ENCODE results near the gene GMDS.

The GMDS gene

DNA sequence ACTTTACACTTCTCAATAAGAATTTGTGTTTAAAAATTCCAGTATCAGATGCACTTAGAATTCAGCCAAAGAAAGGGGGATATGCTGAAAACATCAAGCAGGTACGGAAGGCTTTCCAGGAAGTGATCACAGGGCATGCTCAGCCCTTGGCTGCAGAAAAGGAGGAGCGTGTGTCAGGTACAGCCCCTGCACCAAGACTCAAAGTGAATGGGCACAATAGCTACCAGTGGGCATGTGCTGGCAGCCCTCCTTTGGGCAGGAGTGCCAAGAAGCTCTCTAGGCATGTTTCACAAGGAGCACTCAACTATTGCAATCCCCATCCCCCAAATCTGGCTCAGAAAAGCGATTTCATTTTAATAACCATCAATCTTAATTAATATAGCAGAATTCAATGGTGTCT lies 298.8 kb downstream of the GMDS start:
- ATAC-seq (ENCODE audit: insufficient read depth, low read depth) (no peak), DNase-seq (no peak)
- Histone ChIP-seq H4K20me1 (ENCODE audit: insufficient read depth, low read length) (no peaks in the 10 kb centered on the region), H2AFZ (ENCODE audit: low read depth, low read length) (no peak overlapping the region), H3K9me3 (ENCODE audit: insufficient read depth, low read length, severe bottlenecking) (no peaks in the 10 kb centered on the region), H3K79me2 (ENCODE audit: insufficient read depth, low read length) (no peaks in the 10 kb centered on the region), H3K36me3 (ENCODE audit: insufficient read depth, low read length) (no peaks in the 10 kb centered on the region), H3K27ac (ENCODE audit: low read length) (no peak overlapping the region), H3K9ac (ENCODE audit: low read depth, low read length) (no peak overlapping the region), H3K4me3 (ENCODE audit: low read depth in 1 of 2, low read length in 2 of 2) (no peak overlapping the region), H3K27me3 (ENCODE audit: insufficient read depth, low read length, poor library complexity) (no peaks in the 10 kb centered on the region), H3K4me1 (ENCODE audit: insufficient read depth, low read length) (no peaks in the 10 kb centered on the region), H3K4me2 (ENCODE audit: insufficient read depth, low read length) (no peak overlapping the region)
- TF ChIP-seq EZH2 (IDR thresholded peaks at IDR 0.05; ENCODE audit: borderline replicate concordance, low read depth, low read length, severe bottlenecking): no peak
- TF ChIP-seq, protein P1, sequence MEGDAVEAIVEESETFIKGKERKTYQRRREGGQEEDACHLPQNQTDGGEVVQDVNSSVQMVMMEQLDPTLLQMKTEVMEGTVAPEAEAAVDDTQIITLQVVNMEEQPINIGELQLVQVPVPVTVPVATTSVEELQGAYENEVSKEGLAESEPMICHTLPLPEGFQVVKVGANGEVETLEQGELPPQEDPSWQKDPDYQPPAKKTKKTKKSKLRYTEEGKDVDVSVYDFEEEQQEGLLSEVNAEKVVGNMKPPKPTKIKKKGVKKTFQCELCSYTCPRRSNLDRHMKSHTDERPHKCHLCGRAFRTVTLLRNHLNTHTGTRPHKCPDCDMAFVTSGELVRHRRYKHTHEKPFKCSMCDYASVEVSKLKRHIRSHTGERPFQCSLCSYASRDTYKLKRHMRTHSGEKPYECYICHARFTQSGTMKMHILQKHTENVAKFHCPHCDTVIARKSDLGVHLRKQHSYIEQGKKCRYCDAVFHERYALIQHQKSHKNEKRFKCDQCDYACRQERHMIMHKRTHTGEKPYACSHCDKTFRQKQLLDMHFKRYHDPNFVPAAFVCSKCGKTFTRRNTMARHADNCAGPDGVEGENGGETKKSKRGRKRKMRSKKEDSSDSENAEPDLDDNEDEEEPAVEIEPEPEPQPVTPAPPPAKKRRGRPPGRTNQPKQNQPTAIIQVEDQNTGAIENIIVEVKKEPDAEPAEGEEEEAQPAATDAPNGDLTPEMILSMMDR (IDR thresholded peaks at IDR 0.05; ENCODE audit: borderline replicate concordance, extremely low read depth, low read length, poor library complexity, severe bottlenecking): no peak

DNA sequence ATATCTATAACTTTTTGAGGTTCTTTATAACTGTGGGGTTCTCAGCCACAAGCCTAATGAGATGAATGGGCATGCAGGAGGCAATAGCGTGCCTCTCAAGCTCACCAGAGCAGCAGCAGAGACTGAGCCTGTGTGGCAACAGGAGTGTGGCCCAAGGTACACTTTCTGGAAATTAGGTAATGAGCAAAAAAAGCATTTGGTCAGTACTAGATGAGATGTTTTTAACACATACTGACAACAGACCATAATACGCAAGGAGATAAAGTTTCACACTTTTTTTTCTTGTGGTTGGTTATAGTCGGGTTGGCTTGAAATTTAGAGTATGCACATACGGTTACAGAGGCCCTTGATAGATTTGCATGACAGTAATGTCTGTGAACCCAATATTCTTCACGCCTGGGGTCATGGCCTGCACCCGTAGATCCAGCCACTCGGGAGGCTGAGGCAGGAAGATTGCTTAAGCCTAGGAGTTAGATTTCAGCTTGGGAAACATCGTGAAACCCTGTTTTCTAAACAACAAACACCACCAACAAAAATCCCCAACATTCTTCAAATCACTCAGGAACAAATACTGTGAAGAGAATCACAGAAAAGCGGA lies 300.1 kb downstream of the GMDS start:
- DNase-seq (no peak), ATAC-seq (ENCODE audit: insufficient read depth, low read depth) (no peak)
- Histone ChIP-seq H3K4me3 (ENCODE audit: low read depth in 1 of 2, low read length in 2 of 2) (no peak overlapping the region), H3K36me3 (ENCODE audit: insufficient read depth, low read length) (no peaks in the 10 kb centered on the region), H3K9ac (ENCODE audit: low read depth, low read length) (no peak overlapping the region), H3K4me2 (ENCODE audit: insufficient read depth, low read length) (no peak overlapping the region), H3K4me1 (ENCODE audit: insufficient read depth, low read length) (no peaks in the 10 kb centered on the region), H3K9me3 (ENCODE audit: insufficient read depth, low read length, severe bottlenecking) (no peaks in the 10 kb centered on the region), H4K20me1 (ENCODE audit: insufficient read depth, low read length) (no peaks in the 10 kb centered on the region), H3K27me3 (ENCODE audit: insufficient read depth, low read length, poor library complexity) (no peaks in the 10 kb centered on the region), H3K27ac (ENCODE audit: low read length) (no peak overlapping the region), H2AFZ (ENCODE audit: low read depth, low read length) (no peak overlapping the region), H3K79me2 (ENCODE audit: insufficient read depth, low read length) (no peaks in the 10 kb centered on the region)
- no peak for TF ChIP-seq EZH2 (IDR thresholded peaks at IDR 0.05; ENCODE audit: borderline replicate concordance, low read depth, low read length, severe bottlenecking)
- TF ChIP-seq, protein P1 (IDR thresholded peaks at IDR 0.05; ENCODE audit: borderline replicate concordance, extremely low read depth, low read length, poor library complexity, severe bottlenecking): no peak

DNA sequence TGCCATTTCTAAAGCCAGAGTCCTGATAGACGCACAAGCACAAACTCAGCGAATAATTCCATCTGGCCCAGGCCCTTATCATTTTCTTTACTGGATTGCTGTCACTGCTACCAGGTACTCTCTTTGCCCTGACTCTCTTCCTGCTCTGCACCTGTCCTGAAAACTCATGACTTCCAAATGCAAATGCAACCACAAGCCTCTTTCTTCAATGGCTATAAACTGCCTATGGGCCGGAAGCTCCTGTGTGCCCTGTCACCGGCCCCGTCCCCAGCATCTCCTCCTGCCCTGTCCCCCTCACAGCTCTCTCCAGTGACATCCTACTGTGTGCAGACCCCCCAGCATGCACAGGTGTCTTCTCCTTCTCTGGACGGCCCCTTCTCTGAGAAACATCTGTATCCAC lies 302.6 kb downstream of the GMDS start:
- no peak overlapping the region for H3K9ac ChIP-seq (ENCODE audit: low read depth, low read length)
- H3K9me3 ChIP-seq (ENCODE audit: insufficient read depth, low read length, severe bottlenecking): no peaks in the 10 kb centered on the region
- no peak for TF ChIP-seq EZH2 (IDR thresholded peaks at IDR 0.05; ENCODE audit: borderline replicate concordance, low read depth, low read length, severe bottlenecking)
- TF ChIP-seq, protein P1 (IDR thresholded peaks at IDR 0.05; ENCODE audit: borderline replicate concordance, extremely low read depth, low read length, poor library complexity, severe bottlenecking): no peak
- H3K4me3 ChIP-seq (ENCODE audit: low read depth in 1 of 2, low read length in 2 of 2): no peak overlapping the region
- H2AFZ ChIP-seq (ENCODE audit: low read depth, low read length): no peak overlapping the region
- ATAC-seq (ENCODE audit: insufficient read depth, low read depth) (no peak), DNase-seq (no peak)
- H3K27ac ChIP-seq (ENCODE audit: low read length): no peak overlapping the region
- H3K4me2 ChIP-seq (ENCODE audit: insufficient read depth, low read length): no peak overlapping the region
- no peaks in the 10 kb centered on the region for H3K27me3 ChIP-seq (ENCODE audit: insufficient read depth, low read length, poor library complexity)
- H3K4me1 ChIP-seq (ENCODE audit: insufficient read depth, low read length): no peaks in the 10 kb centered on the region
- no peaks in the 10 kb centered on the region for H4K20me1 ChIP-seq (ENCODE audit: insufficient read depth, low read length)
- H3K36me3 ChIP-seq (ENCODE audit: insufficient read depth, low read length): no peaks in the 10 kb centered on the region
- H3K79me2 ChIP-seq (ENCODE audit: insufficient read depth, low read length): no peaks in the 10 kb centered on the region

All from DND-41 (cell line).